IMR-90 (cell line): Measurements from ENCODE around the gene OTOGL. TPM values are rescaled to one million over a fixed set of nuclear protein-coding genes. Genes with fewer than 3 reads are reported as not detected.

Source experiments
- ATAC-seq: fragments of 200-7000 bp; cut with Tn5 transposase; 2 replicates; pipeline ENCODE4 v1.9.1; 2020; ENCODE audit warnings: low read depth, mild to moderate bottlenecking, moderate library complexity
- BruUV-seq: library from RNA; stranded (reverse); fragments of 400-500 nt; replicated peaks from 2 replicates; lab custom pipeline; 2021; lab: Mats Ljungman, UMichigan
- CTCF ChIA-PET: fragments of 300-600 bp; formaldehyde crosslinking; extraction: SDS; loops from one replicate; lab custom pipeline; 2021; ENCODE audit warnings: antibody characterized with exemption; lab: Yijun Ruan, JAX
- POLR2A ChIA-PET: fragments of 300-600 bp; sonication (Branson Sonifier 250); formaldehyde crosslinking; loops from one replicate; lab custom pipeline; 2022; ENCODE audit warnings: antibody characterized with exemption; ENCODE audit not compliant: unreplicated experiment; lab: Charles Lee
- DNase-seq: peaks from one replicate; pipeline ENCODE4 v3.0.0; 2013
- H2AFZ ChIP-seq: replicated peaks from 2 replicates; pipeline ENCODE3; 2013; ENCODE audit warnings: low read length, mild to moderate bottlenecking; ENCODE audit not compliant: poor library complexity
- H2AK5ac ChIP-seq: 2 replicates; pipeline ENCODE4 v1.6.1; 2013; ENCODE audit warnings: low read depth, low read length, inconsistent platforms
- H2AK9ac ChIP-seq: replicated peaks from 2 replicates; pipeline ENCODE3; 2013; ENCODE audit warnings: mild to moderate bottlenecking, low read depth, low read length, moderate library complexity; ENCODE audit not compliant: poor library complexity
- H2BK120ac ChIP-seq: 2 replicates; pipeline ENCODE4 v1.6.1; 2013; ENCODE audit warnings: low read depth, low read length, inconsistent platforms
- H2BK15ac ChIP-seq: 3 replicates; pipeline ENCODE4 v1.6.1; 2013; ENCODE audit warnings: low read depth, low read length, inconsistent platforms
- H2BK20ac ChIP-seq: 2 replicates; pipeline ENCODE4 v1.6.1; 2013; ENCODE audit warnings: low read depth, mild to moderate bottlenecking, inconsistent platforms, low read length, moderate library complexity
- H2BK5ac ChIP-seq: 2 replicates; pipeline ENCODE4 v1.6.1; 2013; ENCODE audit warnings: mild to moderate bottlenecking, low read depth, low read length, inconsistent platforms; ENCODE audit not compliant: poor library complexity, severe bottlenecking
- H3K14ac ChIP-seq: replicated peaks from 2 replicates; pipeline ENCODE4 v1.6.1; 2013; ENCODE audit warnings: low read depth, low read length, inconsistent platforms
- H3K18ac ChIP-seq: 2 replicates; pipeline ENCODE4 v1.6.1; 2013; ENCODE audit warnings: low read depth, low read length, control low read depth
- H3K23ac ChIP-seq: 2 replicates; pipeline ENCODE4 v1.6.1; 2013; ENCODE audit warnings: low read depth, low read length, inconsistent platforms
- H3K27ac ChIP-seq: 2 replicates; pipeline ENCODE4 v1.5.1; 2013; ENCODE audit warnings: mild to moderate bottlenecking, control low read depth, low read length; ENCODE audit not compliant: insufficient read depth
- H3K27me3 ChIP-seq: 2 replicates; pipeline ENCODE4 v1.6.1; 2013; ENCODE audit warnings: low read length; ENCODE audit not compliant: control insufficient read depth, insufficient read depth
- H3K36me3 ChIP-seq: 2 replicates; pipeline ENCODE4 v1.6.1; 2013; ENCODE audit warnings: low read length, mixed read lengths; ENCODE audit not compliant: control insufficient read depth, insufficient read depth
- H3K4ac ChIP-seq: 2 replicates; pipeline ENCODE4 v1.6.1; 2013; ENCODE audit warnings: low read depth, low read length, inconsistent platforms
- H3K4me1 ChIP-seq: 2 replicates; pipeline ENCODE4 v1.6.1; 2013; ENCODE audit warnings: low read length, mixed read lengths; ENCODE audit not compliant: control insufficient read depth, insufficient read depth
- H3K4me2 ChIP-seq: 2 replicates; pipeline ENCODE4 v1.6.1; 2013; ENCODE audit warnings: low read depth, mild to moderate bottlenecking, control low read depth, low read length, moderate library complexity
- H3K4me3 ChIP-seq: 2 replicates; pipeline ENCODE4 v1.5.1; 2013; ENCODE audit warnings: low read depth, mild to moderate bottlenecking, control low read depth, low read length, moderate library complexity; ENCODE audit not compliant: insufficient read depth
- H3K56ac ChIP-seq: 2 replicates; pipeline ENCODE4 v1.6.1; 2013; ENCODE audit warnings: low read length, inconsistent platforms; ENCODE audit not compliant: insufficient read depth; ENCODE audit errors: extremely low read depth
- H3K79me1 ChIP-seq, 2 experiments: 2 replicates each; pipeline ENCODE4 v1.6.1; 2013; ENCODE audit warnings: low read length in 2 of 2, inconsistent platforms in 1 of 2, low read depth in 1 of 2
- H3K9ac ChIP-seq: 2 replicates; pipeline ENCODE4 v1.6.1; 2013; ENCODE audit warnings: low read depth, low read length, control low read depth
- H3K9me1 ChIP-seq: 2 replicates; pipeline ENCODE4 v1.6.1; 2013; ENCODE audit warnings: low read length, inconsistent platforms; ENCODE audit not compliant: insufficient read depth
- H3K9me3 ChIP-seq: 2 replicates; pipeline ENCODE4 v1.6.1; 2013; ENCODE audit warnings: low read length; ENCODE audit not compliant: control insufficient read depth, insufficient read depth
- H4K20me1 ChIP-seq: 2 replicates; pipeline ENCODE4 v1.6.1; 2013; ENCODE audit warnings: low read length, inconsistent platforms; ENCODE audit not compliant: insufficient read depth
- H4K5ac ChIP-seq: 2 replicates; pipeline ENCODE4 v1.6.1; 2013; ENCODE audit warnings: mild to moderate bottlenecking, low read depth, low read length, control low read depth
- H4K8ac ChIP-seq, 2 experiments: 2 replicates each; pipeline ENCODE4 v1.6.1; 2013; ENCODE audit warnings: low read depth in 2 of 2, low read length in 2 of 2, control low read depth in 1 of 2, inconsistent platforms in 1 of 2
- H4K91ac ChIP-seq: 2 replicates; pipeline ENCODE4 v1.6.1; 2013; ENCODE audit warnings: low read depth, low read length, inconsistent platforms; ENCODE audit not compliant: insufficient read depth
- BHLHE40 ChIP-seq: fragments of 150-350 bp; IDR thresholded peaks from 2 replicates; pipeline ENCODE4 v1.6.1; 2016; ENCODE audit warnings: mild to moderate bottlenecking, low read depth, low read length
- CEBPB ChIP-seq: IDR thresholded peaks from 2 replicates; pipeline ENCODE4 v1.6.1; 2012; ENCODE audit warnings: low read depth, low read length, improper control_type of control experiment
- CHD1 ChIP-seq: IDR thresholded peaks from 2 replicates; pipeline ENCODE4 v1.6.1; 2012; ENCODE audit warnings: low read depth, low read length, improper control_type of control experiment
- FOS ChIP-seq: fragments of 150-350 bp; IDR thresholded peaks from 2 replicates; pipeline ENCODE4 v1.6.1; 2016; ENCODE audit warnings: low read depth, low read length
- MAFK ChIP-seq: IDR thresholded peaks from 2 replicates; pipeline ENCODE4 v1.6.1; 2012; ENCODE audit warnings: low read depth, low read length, improper control_type of control experiment
- MAZ ChIP-seq: IDR thresholded peaks from 2 replicates; pipeline ENCODE4 v1.6.1; 2012; ENCODE audit warnings: low read depth, mild to moderate bottlenecking, low read length, improper control_type of control experiment, moderate library complexity, borderline replicate concordance
- MXI1 ChIP-seq: IDR thresholded peaks from 2 replicates; pipeline ENCODE4 v1.6.1; 2012; ENCODE audit warnings: low read depth, mild to moderate bottlenecking, low read length, moderate library complexity, borderline replicate concordance
- NFE2L2 ChIP-seq: fragments of 150-350 bp; IDR thresholded peaks from 2 replicates; pipeline ENCODE4 v1.6.1; 2016; ENCODE audit warnings: low read depth, mild to moderate bottlenecking, low read length
- POLR2A ChIP-seq: IDR thresholded peaks from 2 replicates; pipeline ENCODE4 v1.6.1; 2012; ENCODE audit warnings: mild to moderate bottlenecking, low read depth, low read length
- RAD21 ChIP-seq: IDR thresholded peaks from 2 replicates; pipeline ENCODE4 v1.6.1; 2012; ENCODE audit warnings: low read length, improper control_type of control experiment
- RCOR1 ChIP-seq: IDR thresholded peaks from 2 replicates; pipeline ENCODE4 v1.6.1; 2012; ENCODE audit warnings: mild to moderate bottlenecking, low read length, improper control_type of control experiment; ENCODE audit not compliant: insufficient replicate concordance
- RFX5 ChIP-seq: IDR thresholded peaks from 2 replicates; pipeline ENCODE4 v1.8.0; 2012; ENCODE audit warnings: low read depth, mild to moderate bottlenecking, low read length, moderate library complexity
- SMC3 ChIP-seq: fragments of 150-350 bp; IDR thresholded peaks from 2 replicates; pipeline ENCODE4 v1.6.1; 2016; ENCODE audit warnings: low read depth, mild to moderate bottlenecking, antibody characterized with exemption, low read length, moderate library complexity
- WGBS, 2 experiments: methylation state at CpG; one replicate each; pipeline versions ENCODE4 v1.1.5 to v1.1.7; 2013; ENCODE audit warnings: missing lambda C conversion rate in 2 of 2; ENCODE audit not compliant: insufficient read length in 1 of 2; ENCODE audit errors: extremely low coverage in 2 of 2; 5-methylcytosine and 5-hydroxymethylcytosine counted together
- dilution Hi-C: fragments of 300-500 bp; cut with HindIII; formaldehyde crosslinking; loops from one replicate; pipeline ENCODE4 v1.14.3; 2018; ENCODE audit warnings: low sequenced_read_pairs; ENCODE audit not compliant: unreplicated experiment
- in situ Hi-C: fragments of 300-500 bp; cut with MboI; formaldehyde crosslinking; loops from 3 replicates; pipeline ENCODE4 v1.14.3; 2019; ENCODE audit warnings: low sequenced_read_pairs, inconsistent platforms, mixed read lengths
- intact Hi-C: fragments of 100-400 bp; cut with micrococcal nuclease; formaldehyde crosslinking; loops from 2 replicates; pipeline ENCODE4 v1.10.0; 2022
- polyA plus RNA-seq, 3 experiments: library from polyadenylated mRNA; depleted of rRNA; stranded (reverse); fragments of >200 nt; gene quantifications; 2 replicates each; pipeline ENCODE4 v1.2.3, GENCODE V29; 2012; ENCODE audit warnings: low replicate concordance in 1 of 3
- total RNA-seq: library from RNA; depleted of rRNA; stranded (reverse); fragments of >200 nt; gene quantifications from 2 replicates; pipeline ENCODE4 v1.2.3, GENCODE V29; 2012
- TF ChIP-seq, protein P1 (sequence below): conservative IDR thresholded peaks from 2 replicates; pipeline ENCODE4 v1.5.1; 2012; ENCODE audit warnings: mild to moderate bottlenecking, low read depth, low read length, improper control_type of control experiment
- TF ChIP-seq, protein P2 (sequence below): fragments of 150-350 bp; IDR thresholded peaks from 2 replicates; pipeline ENCODE4 v1.6.1; 2016; ENCODE audit warnings: low read depth, mild to moderate bottlenecking, low read length, moderate library complexity, borderline replicate concordance
- TF ChIP-seq, protein P3 (sequence below): fragments of 150-350 bp; IDR thresholded peaks from 2 replicates; pipeline ENCODE4 v1.6.1; 2017; ENCODE audit warnings: mild to moderate bottlenecking, antibody characterized with exemption, low read length, low read depth

OTOGL gene
- total and polyA plus RNA-seq, 2 of the 4 experiments (the other 2 are of a cell fraction), result 0.10 to 0.18 TPM

DNA sequence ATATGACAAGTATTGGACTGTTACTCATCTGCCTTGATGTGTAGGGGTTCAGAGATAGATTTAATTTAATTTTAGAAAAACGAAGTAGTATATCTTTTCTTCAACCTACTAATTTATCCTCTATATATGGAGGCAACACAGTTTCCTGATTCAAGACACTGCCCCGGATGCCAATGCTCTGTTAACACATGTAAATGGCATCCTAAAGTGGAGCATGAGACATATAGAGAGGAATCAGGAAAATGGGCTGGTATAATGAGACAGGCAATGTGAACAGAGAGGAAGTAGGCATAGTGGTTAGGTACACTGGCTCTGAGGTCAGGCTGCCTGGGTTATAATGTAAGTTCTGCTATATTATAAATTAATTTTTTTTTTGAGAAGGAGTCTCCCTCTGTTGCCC is 85.6 kb downstream of the OTOGL start:
- Histone ChIP-seq H3K27ac (no peak overlapping the region), H2AK5ac (peak overlapping the region; percentile 86), H3K4me3 (no peak overlapping the region), H3K56ac (no peak overlapping the region), H3K18ac (no peak overlapping the region), H3K9me1 (peaks cover 11% of the 10 kb centered on the region), H2BK5ac (no peak overlapping the region), H3K4me1 (peaks cover 14% of the 10 kb centered on the region), H3K79me1 (peaks cover 0 to 11% of the 10 kb centered on the region in 2 experiments; a peak in 2 of 4 replicates), H2BK15ac (0 out of 3 replicates have a peak overlapping the region, but pooled peaks have one; percentile 20), H4K8ac (no peak overlapping the region), H4K20me1 (no peaks in the 10 kb centered on the region), H3K9me3 (no peaks in the 10 kb centered on the region), H3K27me3 (no peaks in the 10 kb centered on the region), H3K36me3 (no peaks in the 10 kb centered on the region), H3K4me2 (no peak overlapping the region), H3K14ac (0 out of 2 replicates have a peak overlapping the region, but pooled peaks have one; percentile 35), H3K9ac (no peak overlapping the region), H4K91ac (peak overlapping the region; percentile 43; the same call in 1 of the 2 replicates), H4K5ac (no peak overlapping the region), H2BK20ac (no peak overlapping the region), H2AFZ (no peak overlapping the region), H3K23ac (no peak overlapping the region), H2AK9ac (no peak overlapping the region), H3K4ac (no peak overlapping the region), H2BK120ac (no peak overlapping the region; the same call in 1 of the 2 replicates)
- no TSS peak for BruUV-seq
- in situ Hi-C loops (loop anchor here (5.0 to 10.0 kb wide), 4 partner anchors 250 to 778 kb away; partner anchors contain the start of gene PPP1R12A), intact Hi-C loops (loop anchor here (5.0 to 10.0 kb wide), 2 partner anchors 138 to 390 kb away; no protein-coding TSS in a partner anchor), dilution Hi-C loops (no loop called here)
- DNase-seq (no peak), ATAC-seq (no peak)
- ChIA-PET CTCF (interaction anchor here (0.6 kb wide), 1 partner anchor 13 kb away, joined by 6 read pairs; no protein-coding TSS in a partner anchor), POLR2A (no interaction called here)
- 100% methylated on average over 1 of the region's 2 CpGs; no CpG with 5 or more reads in 1 of the 2 experiments for WGBS, 2 experiments
- TF ChIP-seq, protein P1, sequence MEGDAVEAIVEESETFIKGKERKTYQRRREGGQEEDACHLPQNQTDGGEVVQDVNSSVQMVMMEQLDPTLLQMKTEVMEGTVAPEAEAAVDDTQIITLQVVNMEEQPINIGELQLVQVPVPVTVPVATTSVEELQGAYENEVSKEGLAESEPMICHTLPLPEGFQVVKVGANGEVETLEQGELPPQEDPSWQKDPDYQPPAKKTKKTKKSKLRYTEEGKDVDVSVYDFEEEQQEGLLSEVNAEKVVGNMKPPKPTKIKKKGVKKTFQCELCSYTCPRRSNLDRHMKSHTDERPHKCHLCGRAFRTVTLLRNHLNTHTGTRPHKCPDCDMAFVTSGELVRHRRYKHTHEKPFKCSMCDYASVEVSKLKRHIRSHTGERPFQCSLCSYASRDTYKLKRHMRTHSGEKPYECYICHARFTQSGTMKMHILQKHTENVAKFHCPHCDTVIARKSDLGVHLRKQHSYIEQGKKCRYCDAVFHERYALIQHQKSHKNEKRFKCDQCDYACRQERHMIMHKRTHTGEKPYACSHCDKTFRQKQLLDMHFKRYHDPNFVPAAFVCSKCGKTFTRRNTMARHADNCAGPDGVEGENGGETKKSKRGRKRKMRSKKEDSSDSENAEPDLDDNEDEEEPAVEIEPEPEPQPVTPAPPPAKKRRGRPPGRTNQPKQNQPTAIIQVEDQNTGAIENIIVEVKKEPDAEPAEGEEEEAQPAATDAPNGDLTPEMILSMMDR, result no peak
- TF ChIP-seq CEBPB (no peak), POLR2A (no peak), RFX5 (no peak), MXI1 (no peak), MAFK (no peak), NFE2L2 (no peak), RAD21 (no peak), BHLHE40 (no peak), SMC3 (no peak), CHD1 (no peak), FOS (no peak), MAZ (no peak), RCOR1 (no peak)
- TF ChIP-seq, protein P2, sequence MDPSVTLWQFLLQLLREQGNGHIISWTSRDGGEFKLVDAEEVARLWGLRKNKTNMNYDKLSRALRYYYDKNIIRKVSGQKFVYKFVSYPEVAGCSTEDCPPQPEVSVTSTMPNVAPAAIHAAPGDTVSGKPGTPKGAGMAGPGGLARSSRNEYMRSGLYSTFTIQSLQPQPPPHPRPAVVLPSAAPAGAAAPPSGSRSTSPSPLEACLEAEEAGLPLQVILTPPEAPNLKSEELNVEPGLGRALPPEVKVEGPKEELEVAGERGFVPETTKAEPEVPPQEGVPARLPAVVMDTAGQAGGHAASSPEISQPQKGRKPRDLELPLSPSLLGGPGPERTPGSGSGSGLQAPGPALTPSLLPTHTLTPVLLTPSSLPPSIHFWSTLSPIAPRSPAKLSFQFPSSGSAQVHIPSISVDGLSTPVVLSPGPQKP, result no peak
- TF ChIP-seq, protein P3, sequence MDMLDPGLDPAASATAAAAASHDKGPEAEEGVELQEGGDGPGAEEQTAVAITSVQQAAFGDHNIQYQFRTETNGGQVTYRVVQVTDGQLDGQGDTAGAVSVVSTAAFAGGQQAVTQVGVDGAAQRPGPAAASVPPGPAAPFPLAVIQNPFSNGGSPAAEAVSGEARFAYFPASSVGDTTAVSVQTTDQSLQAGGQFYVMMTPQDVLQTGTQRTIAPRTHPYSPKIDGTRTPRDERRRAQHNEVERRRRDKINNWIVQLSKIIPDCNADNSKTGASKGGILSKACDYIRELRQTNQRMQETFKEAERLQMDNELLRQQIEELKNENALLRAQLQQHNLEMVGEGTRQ, result no peak
